Stimulated activated CD8-positive, alpha-beta memory T cell treated with anti-CD3 and anti-CD28 coated beads, Interleukin-15, amount 100 ng/mL, for 48 hours (primary cell): ENCODE measurements around the gene C20orf204.

Experiments used
- DNase-seq, 2 donors: peaks; one replicate each; pipeline ENCODE4 v3.0.0-alpha.2; 2020; ENCODE audit warnings: low read depth in 2 of 2

C20orf204 gene

GRCh38 chr20:64042054-64042781 is 6.2 kb downstream of the C20orf204 start:
- DNase-seq, result no peak

DNA sequence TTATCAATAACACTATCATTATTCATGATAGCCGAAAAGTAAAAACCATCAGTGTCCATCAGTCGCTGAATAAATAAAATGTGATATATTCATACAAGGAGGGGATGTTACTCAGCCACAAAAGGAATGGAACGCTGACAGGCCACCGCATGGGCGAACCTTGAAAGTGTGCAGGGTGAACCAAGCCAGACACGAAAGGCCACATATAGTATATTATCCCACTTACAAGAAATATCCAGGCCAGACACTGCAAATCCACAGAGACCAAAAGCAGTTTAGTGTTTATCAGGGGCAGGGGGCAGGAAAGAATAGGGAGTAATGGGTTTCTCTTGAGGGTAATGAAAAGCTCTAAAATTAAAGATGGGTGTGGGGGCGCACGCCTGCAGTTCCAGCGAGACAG is 7.8 kb downstream of the C20orf204 start:
- no peak for DNase-seq

GRCh38 chr20:64044484-64045247 is 8.7 kb downstream of the C20orf204 start:
- DNase-seq, result no peak

DNA sequence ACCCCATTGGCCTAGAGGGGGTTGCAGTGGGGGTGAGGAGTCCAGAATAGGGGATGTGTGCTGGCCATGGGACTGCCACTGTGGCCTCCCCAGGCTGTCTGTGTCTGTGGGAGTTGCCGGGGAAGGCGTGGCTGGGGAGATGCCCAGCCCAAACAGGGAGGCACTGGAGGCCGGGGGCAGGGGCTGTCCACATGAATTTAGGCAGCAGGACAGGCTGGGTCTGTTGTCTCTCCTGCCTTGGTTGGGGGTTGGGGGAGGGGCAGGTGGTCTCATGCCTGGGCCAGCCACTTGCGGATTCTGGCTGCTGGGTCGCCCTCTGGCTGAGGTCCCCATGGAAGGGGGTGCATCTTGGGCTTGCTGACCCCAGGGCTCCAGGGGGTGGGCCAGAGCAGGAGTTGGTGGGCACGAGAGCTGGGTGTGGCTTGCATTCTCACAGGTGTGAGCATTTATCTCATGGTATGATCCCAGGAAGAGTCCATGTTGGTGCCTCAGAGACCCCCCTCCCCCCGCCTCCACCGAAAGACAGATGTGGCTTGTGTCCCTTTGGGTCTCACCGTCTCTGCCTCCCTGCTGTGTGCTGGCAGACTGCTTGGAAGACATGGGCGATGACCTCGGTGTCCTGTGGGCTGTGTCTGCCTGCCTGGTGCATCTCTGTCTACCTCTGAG is 9.5 kb downstream of the C20orf204 start:
- no peak for DNase-seq

DNA sequence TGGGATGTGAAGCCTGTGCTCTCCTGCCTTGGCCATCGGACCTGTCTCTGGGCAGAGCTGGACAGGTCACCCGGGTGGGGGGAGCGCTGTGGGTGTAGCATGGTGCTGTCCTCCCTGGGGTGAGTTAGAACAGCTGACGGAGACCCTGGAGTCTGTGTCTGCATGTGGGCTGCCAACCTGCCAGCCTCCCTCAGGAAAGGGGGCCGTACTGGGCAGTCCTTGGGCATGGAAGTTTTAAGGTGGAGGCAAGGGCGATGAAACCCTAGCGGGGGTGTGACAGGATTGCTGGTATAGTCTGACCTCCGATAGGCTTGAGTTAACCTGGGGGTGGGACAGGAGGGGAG is 11.0 kb downstream of the C20orf204 start:
- no peak for DNase-seq

GRCh38 chr20:64047968-64048401 is 12.0 kb downstream of the C20orf204 start:
- no peak for DNase-seq

DNA sequence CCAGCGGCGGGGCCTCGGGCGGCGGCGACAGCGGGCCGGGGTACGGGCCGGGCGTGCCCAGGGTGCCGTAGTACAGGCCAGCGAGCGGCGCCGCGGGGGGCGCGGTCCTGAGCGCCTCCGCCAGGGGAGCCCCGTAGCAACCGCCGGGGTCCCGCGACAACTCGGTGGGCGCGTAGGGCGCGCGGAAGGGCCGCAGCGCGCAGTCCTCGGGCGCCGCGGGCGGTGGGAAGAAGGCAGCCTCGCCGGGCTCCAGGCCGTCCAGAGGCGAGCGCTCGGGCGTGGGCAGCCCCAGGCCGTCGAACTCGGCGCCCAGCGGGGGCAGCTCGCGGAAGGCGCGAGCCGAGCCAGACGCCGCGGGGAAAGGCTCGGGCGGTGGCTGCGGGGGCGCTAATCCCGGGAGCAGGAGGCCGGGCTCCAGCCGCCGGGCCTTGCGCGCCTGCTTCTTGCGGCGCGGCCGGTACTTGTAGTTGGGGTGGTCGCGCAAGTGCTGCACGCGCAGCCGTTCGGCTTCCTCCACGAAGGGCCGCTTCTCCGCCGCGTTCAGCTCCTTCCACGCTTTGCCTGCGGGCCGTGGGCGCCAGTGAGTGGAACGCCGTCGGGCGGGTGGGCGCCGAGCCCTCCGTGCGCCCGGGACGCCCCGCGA is 12.5 kb downstream of the C20orf204 start:
- no peak for DNase-seq

DNA sequence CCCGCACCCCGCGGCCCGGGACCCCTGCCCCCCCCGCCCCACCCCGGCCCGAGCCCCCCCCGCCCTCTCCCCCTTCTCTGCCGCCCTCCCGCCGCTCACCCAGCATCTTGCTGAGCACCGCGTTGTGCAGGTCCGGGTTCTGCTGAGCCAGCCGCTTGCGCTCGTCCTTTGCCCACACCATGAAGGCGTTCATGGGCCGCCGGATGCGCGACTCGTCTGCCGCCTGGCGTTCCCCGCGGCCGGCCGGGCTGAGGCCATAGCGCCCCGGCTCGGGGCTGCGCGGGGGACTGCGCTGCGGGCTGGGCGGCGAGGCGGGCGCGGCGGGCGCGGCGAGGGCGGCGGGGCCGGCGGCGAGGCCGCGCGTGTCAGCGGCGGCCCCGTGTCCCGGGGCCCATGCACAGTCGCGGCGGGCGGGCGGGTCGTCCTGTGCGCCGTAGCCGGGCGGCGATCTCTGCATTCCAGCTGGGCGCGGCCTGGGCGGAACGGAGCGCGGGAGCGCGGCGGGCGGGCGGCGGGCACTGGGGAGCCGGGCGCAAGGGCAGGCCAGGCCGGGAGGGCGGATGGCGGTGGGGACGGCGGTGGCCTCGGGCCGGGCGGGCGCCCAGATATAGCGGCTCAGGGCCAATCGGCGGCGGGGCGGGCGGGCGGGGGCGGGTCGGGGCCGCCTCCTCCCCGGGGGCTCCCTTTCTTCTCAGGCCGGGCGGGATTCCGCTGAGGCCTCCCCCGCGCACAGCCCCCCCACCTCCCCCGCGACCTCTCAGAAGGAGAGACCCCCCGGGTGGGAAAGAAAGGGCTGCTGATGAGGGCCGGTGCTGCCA is 13.3 kb downstream of the C20orf204 start, which contains the start of gene SOX18:
TSS of gene SOX18 (minus strand) at position 580 of the 818 bp plus-strand sequence. CDS start at position 457, 123 bp downstream.
- DNase-seq, result no peak

GRCh38 chr20:64049878-64050260 is 13.9 kb downstream of the C20orf204 start:
- DNase-seq, result no peak

DNA sequence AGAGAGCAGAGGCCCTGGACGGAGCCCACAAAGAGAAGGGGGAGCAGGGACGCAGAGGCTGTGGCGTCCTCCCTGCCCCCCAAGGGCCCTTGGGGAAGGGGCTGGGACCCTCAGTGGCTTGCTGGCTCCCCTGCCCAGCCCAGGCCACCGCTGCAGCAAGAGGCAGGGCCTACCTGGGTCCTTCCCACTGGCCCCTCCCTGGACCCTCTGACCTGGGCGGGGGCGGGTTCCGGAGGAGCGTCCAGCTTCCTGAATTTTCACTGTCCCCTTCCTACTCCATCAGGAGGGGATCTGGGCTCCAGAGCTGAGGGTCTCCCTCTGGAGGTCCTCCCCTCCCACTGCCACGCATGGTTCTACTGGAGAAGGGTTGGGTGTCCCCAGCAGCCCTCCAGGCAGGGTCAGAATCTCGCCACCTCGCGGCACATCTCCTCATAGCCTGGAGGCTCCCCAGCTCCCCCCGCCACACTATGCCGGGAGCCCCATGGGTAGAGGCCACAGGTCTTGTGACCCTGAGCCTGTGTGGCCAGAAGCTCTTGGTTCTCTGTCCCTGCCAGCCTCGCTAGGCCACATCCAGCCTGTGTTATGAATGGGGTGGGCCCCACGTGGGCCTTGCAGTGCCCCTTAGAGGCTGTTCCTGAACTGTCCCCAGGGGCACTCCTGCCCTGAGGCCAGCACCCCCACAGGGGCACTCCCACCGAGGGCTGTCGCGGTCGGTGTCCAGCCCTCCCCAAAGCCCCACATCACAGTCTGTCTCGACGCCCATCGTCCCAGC is 14.5 kb downstream of the C20orf204 start:
- DNase-seq, result no peak

- no peak for DNase-seq
Measured at GRCh38 chr20:64051033-64051452, 15.1 kb downstream of the C20orf204 start.

DNA sequence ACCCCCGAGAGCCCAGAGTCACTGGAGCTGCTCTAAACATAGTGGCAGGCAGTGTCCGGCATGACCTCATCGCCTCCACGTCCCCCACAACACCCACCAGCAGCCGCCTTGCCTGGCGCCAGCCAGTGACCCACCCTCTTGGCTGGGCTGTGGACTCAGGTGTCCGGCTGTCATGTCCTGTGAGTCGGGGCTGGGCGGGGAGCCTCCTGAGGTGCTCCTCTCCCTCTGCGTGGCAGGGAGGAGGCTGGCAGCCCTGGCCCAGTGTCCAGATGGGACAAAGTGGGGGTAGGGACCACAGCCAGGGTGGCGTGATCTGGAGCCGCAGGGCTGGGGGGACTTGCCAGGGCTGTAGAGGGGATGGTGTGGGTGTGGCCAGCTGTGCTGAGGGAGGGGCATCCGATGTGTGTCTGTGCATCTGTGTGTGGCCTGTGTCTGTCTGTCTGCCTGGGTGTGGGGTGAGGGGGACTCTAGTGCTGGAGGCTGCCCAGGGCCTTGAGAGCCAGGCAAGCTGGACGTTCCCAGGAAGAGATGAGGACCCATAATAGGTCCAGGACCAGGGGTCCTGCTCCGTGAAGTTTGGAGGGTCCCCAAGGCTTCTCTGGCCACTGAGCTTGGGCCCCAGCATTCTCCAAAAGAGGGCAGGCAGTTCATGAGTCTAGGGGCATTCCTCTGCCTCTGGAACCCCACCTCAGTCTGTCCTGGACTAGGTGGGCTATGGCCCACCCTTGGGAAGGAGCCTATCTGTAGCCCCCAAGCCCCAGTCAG is 15.8 kb downstream of the C20orf204 start:
- DNase-seq, result no peak

GRCh38 chr20:64052326-64052722 is 16.3 kb downstream of the C20orf204 start:
- no peak for DNase-seq

GRCh38 chr20:64052987-64053840 is 17.2 kb downstream of the C20orf204 start:
- no peak for DNase-seq

DNA sequence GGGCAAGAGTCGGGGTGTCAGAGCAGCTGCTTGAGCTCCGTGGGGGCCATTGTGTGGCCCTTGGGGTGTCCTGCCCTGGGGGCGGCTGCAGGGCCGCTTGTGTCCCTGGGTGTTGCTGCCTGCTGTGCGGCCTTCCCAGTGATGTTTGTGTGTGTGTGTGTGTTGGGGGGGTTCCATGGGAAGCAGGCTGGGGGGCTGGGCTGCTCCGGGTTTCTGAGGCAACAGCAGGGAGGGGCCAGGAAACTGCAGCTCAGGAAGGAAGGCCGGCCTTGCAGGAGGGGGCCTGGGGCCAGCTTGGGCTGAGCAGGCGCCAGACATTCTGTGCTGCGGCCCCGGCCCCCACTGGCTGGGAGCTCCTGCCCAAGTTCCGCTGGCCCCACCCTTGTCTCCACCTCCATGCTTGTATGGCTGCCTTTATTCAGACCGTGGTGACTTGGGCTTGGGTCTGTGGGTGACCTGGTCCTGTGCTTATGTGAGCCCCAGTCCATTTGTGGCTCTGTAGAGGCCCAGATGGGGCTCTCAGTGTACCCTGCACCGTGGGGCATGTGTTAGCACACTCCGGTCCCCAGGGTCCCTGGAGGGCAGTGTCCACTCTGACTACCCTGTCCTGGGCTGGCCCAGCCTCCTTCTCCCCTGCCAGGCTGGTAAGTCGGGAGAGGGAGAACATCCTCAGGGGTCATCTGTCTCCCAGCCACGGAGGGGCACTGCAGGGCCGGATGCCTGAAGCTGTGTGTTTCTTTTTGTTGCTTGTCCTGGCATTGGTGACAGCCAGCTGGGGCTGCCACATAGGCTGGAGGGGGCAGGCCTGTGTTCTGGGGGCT is 18.1 kb downstream of the C20orf204 start:
- DNase-seq, result no peak

- no peak for DNase-seq
Measured at GRCh38 chr20:64055396-64055892, 19.5 kb downstream of the C20orf204 start.

DNA sequence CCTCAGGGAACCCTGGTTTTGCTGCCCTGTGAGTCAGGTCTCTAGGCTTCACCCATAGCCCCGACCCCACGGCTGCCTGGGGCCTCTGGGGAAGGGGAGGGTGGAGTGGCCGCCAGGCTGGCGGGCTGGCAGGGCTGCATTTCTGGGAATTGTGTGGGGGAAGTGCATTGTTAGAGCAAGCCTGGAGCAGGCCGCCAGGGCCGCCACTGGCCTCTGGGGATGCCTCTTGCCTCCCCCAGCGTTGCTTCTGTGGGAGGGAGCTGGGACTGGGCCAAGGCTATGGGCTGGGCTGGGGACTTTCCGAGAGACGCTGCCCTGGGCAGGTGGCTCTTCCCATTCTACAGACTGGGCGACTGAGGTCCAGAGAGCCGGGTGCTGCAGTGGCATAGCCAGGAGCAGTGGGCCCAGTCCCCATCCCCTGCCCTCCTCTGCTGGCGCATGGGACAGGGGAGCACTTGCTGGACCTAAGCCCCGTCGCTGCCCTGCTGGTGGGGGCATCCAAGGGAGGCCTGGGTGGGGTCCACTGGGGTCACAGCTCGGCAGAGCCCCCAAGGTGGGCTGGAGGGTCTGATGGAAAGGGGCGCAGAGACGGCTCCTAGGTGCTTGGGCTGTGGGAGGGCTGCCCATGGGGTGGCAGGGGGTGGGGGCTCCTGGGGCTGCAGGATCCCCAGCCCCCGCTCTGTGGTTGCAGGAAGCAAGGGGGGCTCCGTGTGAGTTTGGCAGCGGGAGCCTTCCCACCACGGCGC is 20.1 kb downstream of the C20orf204 start:
- DNase-seq, result no peak
